GM19238 (cell line): Measurements from ENCODE around the gene CDH24.

ENCODE experiments used
- DNase-seq: peaks from one replicate; pipeline ENCODE4 v3.0.0; 2011; ENCODE audit warnings: low spot score; ENCODE audit not compliant: insufficient read length

Gene CDH24

GRCh38 chr14:23045419-23046357 lies 11.6 kb downstream of the CDH24 start:
- no peak for DNase-seq

GRCh38 chr14:23044840-23045239 lies 12.5 kb downstream of the CDH24 start:
- DNase-seq, result no peak

GRCh38 chr14:23043754-23044153 lies 13.6 kb downstream of the CDH24 start:
- DNase-seq, result no peak

DNA sequence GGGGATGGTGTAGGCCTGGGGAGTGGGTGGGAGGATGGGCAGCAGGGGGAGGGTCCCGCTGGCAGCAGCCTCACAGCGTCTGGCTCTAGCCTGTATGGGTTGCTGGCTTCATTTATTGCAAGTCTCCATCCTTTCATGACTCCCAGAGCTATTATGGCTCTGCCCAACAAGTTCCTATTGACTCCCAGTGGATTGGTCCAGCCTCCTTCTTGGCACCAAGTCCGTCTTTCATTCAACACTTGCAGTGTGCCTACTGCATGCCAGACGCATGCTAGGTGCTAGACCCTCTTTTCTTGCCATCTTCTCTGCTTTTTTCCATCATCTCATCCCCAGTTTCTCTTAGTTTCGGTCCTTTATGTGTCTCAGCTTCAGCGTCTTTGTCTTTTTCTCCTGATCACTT lies 14.2 kb downstream of the CDH24 start:
- DNase-seq, result no peak

GRCh38 chr14:23042162-23042965 lies 15.0 kb downstream of the CDH24 start, which contains the start of gene PSMB11:
Gene PSMB11, plus strand, starts transcription at chr14:23042212. Its CDS starts 14 bp downstream, at chr14:23042226.
- DNase-seq, result no peak

DNA sequence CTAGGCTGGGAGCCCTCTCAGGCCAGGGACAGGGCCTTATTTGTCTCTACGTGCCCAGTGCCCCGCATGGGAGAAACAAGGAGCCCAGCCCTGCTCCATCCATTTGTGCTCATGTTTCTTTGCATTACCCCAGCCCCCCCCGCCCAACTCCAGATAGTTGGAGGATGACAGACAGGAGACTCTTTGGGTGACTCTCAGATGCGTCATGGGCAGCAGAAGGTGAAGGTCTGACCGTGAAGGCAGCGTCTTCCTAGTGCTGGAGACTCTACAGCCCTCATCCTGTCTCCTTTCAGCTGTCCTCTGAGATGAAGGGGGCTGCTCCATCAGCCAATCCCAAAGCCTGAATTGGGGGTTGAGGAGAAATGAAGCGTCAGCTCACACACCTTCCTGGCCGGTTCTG lies 15.6 kb downstream of the CDH24 start:
- no peak for DNase-seq

GRCh38 chr14:23040100-23040499 lies 17.2 kb downstream of the CDH24 start:
- no peak for DNase-seq

GRCh38 chr14:23035303-23036144 lies 21.8 kb downstream of the CDH24 start:
- DNase-seq, result no peak

- DNase-seq, result peak; percentile 94
Measured at GRCh38 chr14:23034498-23035302, 22.6 kb downstream of the CDH24 start, which contains the start of gene PSMB5. Gene PSMB5, minus strand, starts transcription at chr14:23034900. Its CDS starts 19 bp downstream, at chr14:23034881.

DNA sequence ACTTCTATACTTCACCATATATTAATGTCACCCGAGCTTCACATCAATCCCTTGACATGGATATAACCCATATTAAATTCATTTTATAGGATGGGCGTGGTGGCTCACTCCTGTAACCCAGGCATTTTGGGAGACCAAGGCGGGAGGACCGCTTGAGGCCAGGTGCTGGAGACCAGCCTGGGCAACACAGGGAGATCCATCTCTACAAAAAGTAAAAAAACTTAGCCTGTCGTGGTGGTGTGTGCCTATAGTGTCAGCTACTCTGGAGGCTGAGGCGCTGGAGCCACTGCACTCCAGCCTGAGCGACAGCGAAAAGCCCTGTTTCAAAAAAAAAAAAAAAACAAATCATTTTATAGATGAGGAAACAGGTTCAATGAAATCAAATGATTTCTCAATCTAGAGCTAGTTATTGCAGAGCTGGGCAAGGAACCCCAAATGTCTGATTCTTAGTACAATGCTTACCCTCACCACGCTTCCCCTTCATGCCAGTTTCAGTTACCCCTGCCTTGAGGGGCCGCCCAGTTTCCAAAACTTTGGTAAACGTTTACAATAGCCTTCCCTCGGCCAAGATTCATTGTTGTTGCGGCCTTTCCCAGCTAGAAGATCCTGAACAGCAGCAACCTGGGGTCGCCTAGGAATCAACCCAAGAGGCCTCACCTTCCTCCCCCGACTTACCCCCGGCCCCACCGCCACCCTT lies 23.4 kb downstream of the CDH24 start:
- no peak for DNase-seq

GRCh38 chr14:23033251-23033727 lies 24.0 kb downstream of the CDH24 start:
- DNase-seq, result no peak

GRCh38 chr14:23030936-23031335 lies 26.4 kb downstream of the CDH24 start:
- DNase-seq, result no peak

GRCh38 chr14:23028799-23029198 lies 28.5 kb downstream of the CDH24 start:
- DNase-seq, result no peak

- DNase-seq, result no peak
Measured at GRCh38 chr14:23025151-23025814, 32.0 kb downstream of the CDH24 start.

DNA sequence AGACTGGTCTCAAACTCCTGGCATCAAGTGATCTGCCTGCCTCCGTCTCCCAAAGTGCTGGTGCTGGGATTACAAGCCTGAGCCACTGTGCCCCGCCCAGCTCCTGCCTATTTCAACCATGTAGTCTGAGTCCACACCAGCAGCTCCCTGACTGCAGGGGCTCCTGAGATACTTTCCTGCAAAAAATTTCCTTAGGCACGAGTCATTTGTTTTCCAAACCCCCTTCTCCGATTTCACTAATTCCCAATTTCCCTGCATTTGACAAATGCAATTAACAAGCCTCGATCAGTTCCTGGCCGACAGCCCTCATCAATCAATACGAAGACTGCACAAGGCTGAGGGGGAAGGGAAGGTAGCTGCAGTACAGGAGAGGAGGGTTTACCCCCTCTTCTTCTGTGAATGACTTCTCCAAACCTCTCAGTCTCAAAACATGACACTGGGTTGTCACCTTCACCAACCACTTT lies 32.7 kb downstream of the CDH24 start:
- DNase-seq, result no peak

DNA sequence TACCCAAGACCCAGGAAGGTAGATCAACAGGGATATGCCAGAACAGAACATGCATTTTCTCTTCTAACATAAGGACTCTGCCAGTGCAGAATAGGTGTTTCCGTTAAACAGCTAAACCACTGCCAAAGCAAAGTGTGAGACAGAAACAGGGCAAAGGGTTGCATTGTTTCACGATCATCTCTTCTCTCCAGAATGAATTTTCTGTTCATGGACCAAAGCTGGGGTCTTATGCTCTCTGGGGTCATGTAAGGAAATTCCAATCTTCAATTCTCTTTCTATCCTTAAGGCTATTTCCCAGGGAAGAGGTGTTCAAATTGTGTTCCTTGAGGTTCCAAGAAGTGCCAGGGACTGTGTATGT lies 33.5 kb downstream of the CDH24 start:
- DNase-seq, result no peak

- no peak for DNase-seq
Measured at GRCh38 chr14:23023022-23023794, 34.1 kb downstream of the CDH24 start.

DNA sequence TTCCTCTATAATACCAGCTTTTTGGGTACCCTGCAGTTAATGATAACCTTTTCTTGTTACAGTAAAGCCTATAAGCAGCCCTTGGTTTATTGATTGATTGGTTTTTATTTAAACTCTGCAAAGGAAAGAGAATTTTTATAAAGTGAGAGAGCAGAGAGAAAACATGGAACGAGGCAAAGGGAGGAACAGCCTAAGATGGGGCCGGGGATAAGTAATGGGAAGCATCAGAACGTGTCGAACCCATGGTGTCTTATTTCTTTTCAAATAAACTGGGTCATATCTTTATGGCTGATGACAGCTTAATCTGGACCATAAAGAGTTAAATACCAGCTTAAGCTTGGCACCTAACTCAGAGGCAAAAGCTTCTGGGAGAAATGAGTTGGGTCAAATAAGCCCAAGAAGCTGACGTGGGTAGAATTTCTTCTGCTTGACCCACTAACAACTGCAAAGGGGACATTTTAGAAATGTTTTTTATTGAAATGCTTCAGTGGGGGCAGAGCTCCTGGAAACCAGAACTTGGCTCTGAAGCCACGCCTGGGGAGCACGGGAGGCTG lies 35.4 kb downstream of the CDH24 start:
- DNase-seq, result no peak
